ENCODE measurements around the gene PARD3B.

GRCh38 chr2:204574486-204574885 is 29.2 kb downstream of the PARD3B start:
- TF ChIP-seq CTCF (IDR thresholded peaks at IDR 0.05), result no peak
- no peak for TF ChIP-seq POLR2AphosphoS5 (IDR thresholded peaks at IDR 0.05)

Measured in prostate gland (tissue), 2 donors.